Measurements from ENCODE around the gene OBI1. TPM values are rescaled to one million over a fixed set of nuclear protein-coding genes. Genes with fewer than 3 reads are reported as not detected.

OBI1 gene
- total RNA-seq, 6 donors from 2014 or later: 4.9 to 14.9 (median 8.1) TPM

DNA sequence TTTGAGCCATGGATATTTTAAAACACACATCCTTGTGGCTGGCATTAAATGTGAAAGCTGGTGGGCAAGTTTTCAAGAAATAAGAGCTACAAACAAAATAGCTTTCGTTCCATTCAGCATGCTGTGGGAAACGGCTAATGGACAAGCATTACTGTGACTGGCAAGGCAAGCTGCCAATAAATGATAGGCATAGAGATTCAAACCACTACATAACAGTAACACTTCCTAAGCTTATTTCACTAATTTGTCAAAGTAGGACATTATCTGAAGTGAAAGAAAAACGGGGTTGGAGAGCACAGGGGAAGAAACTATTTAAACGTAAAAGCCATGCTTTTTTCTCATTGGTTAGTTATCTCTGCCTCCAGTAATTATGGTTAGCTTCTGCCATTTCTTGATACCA is 26.0 kb downstream of the OBI1 start:
- no peaks in the 10 kb centered on the region for H3K9me3 ChIP-seq
- H3K4me3 ChIP-seq: no peak overlapping the region
- 76 to 80% methylated on average over 4 of the region's 4 CpGs for WGBS, 2 donors
- no peaks in the 10 kb centered on the region for H3K4me1 ChIP-seq
- ATAC-seq (ENCODE audit: low FRiP score in 2 of 2): no peak
- DNase-seq: no peak
- TF ChIP-seq POLR2A (IDR thresholded peaks at IDR 0.05): no peak
- no peak for TF ChIP-seq EP300 (IDR thresholded peaks at IDR 0.05)
- TF ChIP-seq CTCF (IDR thresholded peaks at IDR 0.05): no peak
- TF ChIP-seq POLR2AphosphoS5 (IDR thresholded peaks at IDR 0.05): no peak
- peaks cover 9 to 64% (median 22%) of the 10 kb centered on the region in 4 donors for H3K36me3 ChIP-seq
- H3K27ac ChIP-seq: no peak overlapping the region
- no peaks in the 10 kb centered on the region for H3K27me3 ChIP-seq

DNA sequence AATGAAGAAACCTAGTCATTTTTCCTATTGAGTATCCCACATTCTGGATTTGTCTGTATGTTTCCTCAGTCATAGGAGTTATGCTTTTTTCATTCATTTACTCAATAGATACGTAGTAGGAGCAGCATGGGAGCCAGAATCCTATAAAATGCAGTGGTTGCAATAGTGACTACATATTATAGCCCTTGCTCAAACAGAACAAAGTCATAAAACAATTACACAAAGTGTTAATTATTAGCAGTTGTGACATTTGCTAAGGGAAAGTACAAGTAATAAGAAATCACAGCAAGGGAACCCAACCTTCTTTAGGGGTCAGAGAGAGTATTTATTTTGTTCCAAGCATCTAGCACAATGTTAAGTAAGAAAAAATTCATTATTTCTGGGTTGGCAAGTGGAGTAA is 27.9 kb downstream of the OBI1 start:
- TF ChIP-seq POLR2AphosphoS5 (IDR thresholded peaks at IDR 0.05): no peak
- TF ChIP-seq EP300 (IDR thresholded peaks at IDR 0.05): no peak
- TF ChIP-seq POLR2A (IDR thresholded peaks at IDR 0.05): no peak
- no peak for TF ChIP-seq CTCF (IDR thresholded peaks at IDR 0.05)
- DNase-seq (no peak), ATAC-seq (ENCODE audit: low FRiP score in 2 of 2) (no peak)
- no peaks in the 10 kb centered on the region for H3K9me3 ChIP-seq
- no peak overlapping the region for H3K4me3 ChIP-seq
- WGBS, 2 donors: 90 to 100% methylated on average over 1 of the region's 1 CpG
- H3K4me1 ChIP-seq: no peaks in the 10 kb centered on the region
- H3K36me3 ChIP-seq: peaks cover 4 to 50% (median 19%) of the 10 kb centered on the region in 4 donors
- no peaks in the 10 kb centered on the region for H3K27me3 ChIP-seq
- H3K27ac ChIP-seq: no peak overlapping the region

- ATAC-seq (ENCODE audit: low FRiP score in 2 of 2) (no peak), DNase-seq (no peak)
- Histone ChIP-seq H3K4me3 (no peak overlapping the region), H3K27ac (no peak overlapping the region), H3K36me3 (peaks cover 4 to 49% (median 19%) of the 10 kb centered on the region in 4 donors), H3K9me3 (no peaks in the 10 kb centered on the region), H3K4me1 (no peaks in the 10 kb centered on the region), H3K27me3 (no peaks in the 10 kb centered on the region)
- 75 to 81% methylated on average over 1 of the region's 1 CpG for WGBS, 2 donors
- TF ChIP-seq CTCF (IDR thresholded peaks at IDR 0.05): no peak
- no peak for TF ChIP-seq EP300 (IDR thresholded peaks at IDR 0.05)
- no peak for TF ChIP-seq POLR2AphosphoS5 (IDR thresholded peaks at IDR 0.05)
- TF ChIP-seq POLR2A (IDR thresholded peaks at IDR 0.05): no peak
Observed at GRCh38 chr13:78630511-78630910, 28.4 kb downstream of the OBI1 start.

DNA sequence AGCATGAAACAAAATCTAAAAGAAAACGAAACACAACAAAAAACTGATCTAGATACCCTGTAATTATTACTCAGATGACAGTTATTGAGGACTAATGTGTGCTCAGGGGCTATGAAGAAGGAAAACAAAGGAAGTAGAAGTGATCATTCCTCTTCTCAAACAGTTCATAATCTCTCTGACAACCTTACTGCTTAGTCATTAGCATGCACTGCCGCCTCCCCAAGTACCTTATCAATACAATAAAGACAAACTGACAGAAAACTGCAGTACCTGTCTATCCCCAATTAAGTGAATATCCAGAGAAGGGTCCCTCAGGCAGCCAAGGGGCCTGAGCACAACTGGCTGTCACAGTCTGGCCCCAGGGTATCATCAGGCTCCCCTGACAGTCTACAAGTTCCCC is 33.6 kb downstream of the OBI1 start:
- H3K9me3 ChIP-seq: no peaks in the 10 kb centered on the region
- 98 to 99% methylated on average over 2 of the region's 2 CpGs for WGBS, 2 donors

More for the DNA sequence above, 33.6 kb downstream of the OBI1 start:
- Histone ChIP-seq H3K27ac (no peak overlapping the region), H3K27me3 (no peaks in the 10 kb centered on the region), H3K4me1 (no peaks in the 10 kb centered on the region), H3K4me3 (no peak overlapping the region), H3K36me3 (peaks cover 0 to 24% (median 4%) of the 10 kb centered on the region in 4 donors)
- TF ChIP-seq POLR2AphosphoS5 (IDR thresholded peaks at IDR 0.05): no peak
- TF ChIP-seq EP300 (IDR thresholded peaks at IDR 0.05): no peak
- no peak for TF ChIP-seq CTCF (IDR thresholded peaks at IDR 0.05)
- no peak for TF ChIP-seq POLR2A (IDR thresholded peaks at IDR 0.05)
- DNase-seq (no peak), ATAC-seq (ENCODE audit: low FRiP score in 2 of 2) (no peak)

All from upper lobe of left lung (tissue), 6 donors.